Thoracic aorta (tissue), 2 donors: ENCODE data around the gene GALNT16. TPM values are rescaled to one million over a fixed set of nuclear protein-coding genes. Genes with fewer than 3 reads are reported as not detected.
"Not testable (repeated sequence)": the region's sequence is repeated elsewhere in the genome, so short reads cannot be mapped to it uniquely, and the experiment has no call there.

Source experiments
- ATAC-seq: fragments of 150-250 bp; one replicate; pipeline ENCODE4 v1.8.0; 2017; ENCODE audit warnings: low read depth; ENCODE audit not compliant: insufficient number of reproducible peaks, low FRiP score
- DNase-seq: peaks from one replicate; pipeline ENCODE4 v3.0.0-alpha.2; 2020; ENCODE audit warnings: low spot score
- H3K27ac ChIP-seq, 2 donors: fragments of 200-600 bp; sonication (generic); 1 replicate in 1 of 2; 2 replicates in 1 of 2; pipeline ENCODE4 v1.5.1; 2016; ENCODE audit warnings: mild to moderate bottlenecking in 2 of 2, moderate library complexity in 2 of 2
- H3K27me3 ChIP-seq: fragments of 200-600 bp; sonication (generic); replicated peaks from 2 replicates; pipeline ENCODE4 v1.6.0; 2016; ENCODE audit warnings: mild to moderate bottlenecking; ENCODE audit not compliant: insufficient read depth
- H3K36me3 ChIP-seq: fragments of 200-600 bp; sonication (generic); one replicate; pipeline ENCODE4 v1.5.1; 2016
- H3K4me1 ChIP-seq, 2 donors: fragments of 200-600 bp; sonication (generic); 1 replicate in 1 of 2; 2 replicates in 1 of 2; pipeline versions ENCODE4 v1.5.1 to v1.6.0; 2016; ENCODE audit warnings: low read depth in 2 of 2, mild to moderate bottlenecking in 1 of 2; ENCODE audit not compliant: control insufficient read depth in 1 of 2
- H3K4me3 ChIP-seq: fragments of 200-600 bp; sonication (generic); 2 replicates; pipeline ENCODE4 v1.5.1; 2016; ENCODE audit warnings: mild to moderate bottlenecking
- H3K9me3 ChIP-seq: fragments of 200-600 bp; sonication (generic); 2 replicates; pipeline ENCODE4 v1.5.1; 2016
- CTCF ChIP-seq: fragments of 200-600 bp; sonication (generic); IDR thresholded peaks from one replicate; pipeline ENCODE4 v1.5.1; 2019; ENCODE audit warnings: antibody characterized with exemption
- total RNA-seq, 2 donors: library from RNA; depleted of rRNA; stranded (reverse); fragments of >200 nt; gene quantifications; one replicate each; pipeline versions ENCODE4 v1.1.0 to v1.2.3, GENCODE V29; 2016

The GALNT16 gene
- total RNA-seq, 2 donors from 2014 or later = 12.1 to 15.8 TPM

- ATAC-seq (no peak), DNase-seq (no peak)
- Histone ChIP-seq H3K9me3 (no peaks in the 10 kb centered on the region), H3K4me1 (no peaks in the 10 kb centered on the region), H3K27ac (no peak overlapping the region), H3K27me3 (no peaks in the 10 kb centered on the region), H3K36me3 (no peaks in the 10 kb centered on the region), H3K4me3 (no peak overlapping the region)
- TF ChIP-seq CTCF = no peak
Observed at GRCh38 chr14:69275331-69275730, 15.4 kb downstream of the GALNT16 start.

DNA sequence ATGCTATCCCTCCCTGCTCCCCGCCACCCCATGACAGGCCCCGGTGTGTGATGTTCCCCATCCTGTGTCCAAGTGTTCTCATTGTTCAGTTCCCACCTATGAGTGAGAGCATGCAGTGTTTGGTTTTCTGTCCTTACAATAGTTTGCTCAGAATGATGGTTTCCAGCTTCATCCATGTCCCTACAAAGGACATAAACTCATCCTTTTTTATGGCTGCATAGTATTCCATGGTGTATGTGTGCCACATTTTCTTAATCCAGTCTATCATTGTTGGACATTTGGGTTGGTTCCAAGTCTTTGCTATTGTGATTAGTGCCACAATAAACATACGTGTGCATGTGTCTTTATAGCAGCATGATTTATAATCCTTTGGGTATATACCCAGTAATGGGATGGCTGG lies 17.4 kb downstream of the GALNT16 start:
- ATAC-seq, H3K27me3 ChIP-seq, H3K4me1 ChIP-seq, H3K9me3 ChIP-seq, H3K27ac ChIP-seq, DNase-seq, H3K36me3 ChIP-seq, H3K4me3 ChIP-seq: not testable (repeated sequence)

- Histone ChIP-seq H3K27ac (no peak overlapping the region), H3K4me3 (no peak overlapping the region), H3K27me3 (no peaks in the 10 kb centered on the region), H3K9me3 (no peaks in the 10 kb centered on the region), H3K4me1 (no peaks in the 10 kb centered on the region), H3K36me3 (no peaks in the 10 kb centered on the region)
- ATAC-seq (no peak), DNase-seq (no peak)
- TF ChIP-seq CTCF = no peak
Observed at GRCh38 chr14:69280746-69281291, 20.9 kb downstream of the GALNT16 start.

- no peak overlapping the region for H3K27ac ChIP-seq
- ATAC-seq (no peak), DNase-seq (no peak)
- H3K9me3 ChIP-seq = no peaks in the 10 kb centered on the region
- H3K4me3 ChIP-seq = no peak overlapping the region
- H3K36me3 ChIP-seq = no peaks in the 10 kb centered on the region
- no peaks in the 10 kb centered on the region for H3K4me1 ChIP-seq
- H3K27me3 ChIP-seq = no peaks in the 10 kb centered on the region
- TF ChIP-seq CTCF = no peak
Observed at GRCh38 chr14:69281450-69282169, 21.7 kb downstream of the GALNT16 start.

GRCh38 chr14:69282448-69282847 lies 22.5 kb downstream of the GALNT16 start:
- ATAC-seq (no peak), DNase-seq (no peak)
- Histone ChIP-seq H3K27ac (no peak overlapping the region), H3K9me3 (no peaks in the 10 kb centered on the region), H3K27me3 (no peaks in the 10 kb centered on the region), H3K4me3 (no peak overlapping the region), H3K36me3 (no peaks in the 10 kb centered on the region), H3K4me1 (peaks cover 5% of the 10 kb centered on the region in 2 donors)
- TF ChIP-seq CTCF = no peak
